ENCODE measurements around the gene CD109.

DNA sequence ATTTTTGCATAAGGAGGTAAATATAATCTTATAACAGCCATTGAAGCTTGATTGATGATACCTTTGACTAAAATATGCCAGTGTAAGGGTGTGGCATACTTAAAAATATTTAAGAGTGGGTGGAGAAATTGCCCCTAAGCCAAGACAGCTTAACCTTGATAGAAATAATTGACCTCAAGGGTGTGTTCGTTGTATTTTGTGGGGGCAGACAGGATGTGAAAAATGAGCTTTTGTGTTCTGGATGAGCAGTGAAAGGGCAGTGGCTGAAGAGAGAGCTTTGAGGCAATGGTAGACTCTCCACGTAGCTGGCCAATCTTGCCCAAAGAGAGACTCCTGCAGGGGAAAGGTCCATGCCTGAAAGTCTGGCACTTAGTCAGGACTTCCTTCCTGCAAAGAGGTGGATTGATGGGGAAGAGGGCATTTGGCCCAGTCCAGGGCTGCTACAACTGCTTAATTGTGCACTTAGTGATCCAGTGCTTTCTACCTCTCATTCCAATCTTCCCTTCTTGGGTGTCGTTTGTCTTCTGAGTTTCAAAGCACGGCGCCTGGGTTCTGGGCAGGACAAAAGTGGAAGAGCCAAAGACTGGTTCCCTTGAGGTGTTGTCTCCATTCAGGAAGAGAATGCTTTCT, 15.6 kb upstream of the CD109 start:
- no peak for TF ChIP-seq POLR2A (IDR thresholded peaks at IDR 0.05)
- TF ChIP-seq CTCF (IDR thresholded peaks at IDR 0.05) = no peak

Data from adrenal gland (tissue), 5 donors.